ENCODE results near the gene COPS9.

The COPS9 gene

DNA sequence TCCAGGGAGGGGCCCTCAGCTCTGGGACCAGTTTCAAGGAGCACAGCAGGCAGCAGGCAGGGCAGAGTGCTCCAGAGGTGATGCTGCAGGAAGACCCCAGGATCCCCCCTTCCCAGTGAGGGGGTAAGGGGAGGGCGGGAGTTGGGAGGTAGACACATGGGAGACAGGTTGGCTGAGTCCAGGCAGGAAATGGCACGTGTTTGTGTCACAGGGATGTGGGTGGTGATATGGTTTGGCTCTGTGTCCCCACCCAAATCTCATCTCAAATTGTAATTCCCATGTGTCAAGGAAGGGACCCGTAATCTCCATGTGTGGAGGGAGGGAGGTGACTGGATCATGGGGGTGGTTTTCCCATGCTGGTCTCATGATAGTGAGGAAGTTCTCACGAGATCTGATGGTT lies 29.6 kb upstream of the COPS9 start:
- no peak for DNase-seq

DNA sequence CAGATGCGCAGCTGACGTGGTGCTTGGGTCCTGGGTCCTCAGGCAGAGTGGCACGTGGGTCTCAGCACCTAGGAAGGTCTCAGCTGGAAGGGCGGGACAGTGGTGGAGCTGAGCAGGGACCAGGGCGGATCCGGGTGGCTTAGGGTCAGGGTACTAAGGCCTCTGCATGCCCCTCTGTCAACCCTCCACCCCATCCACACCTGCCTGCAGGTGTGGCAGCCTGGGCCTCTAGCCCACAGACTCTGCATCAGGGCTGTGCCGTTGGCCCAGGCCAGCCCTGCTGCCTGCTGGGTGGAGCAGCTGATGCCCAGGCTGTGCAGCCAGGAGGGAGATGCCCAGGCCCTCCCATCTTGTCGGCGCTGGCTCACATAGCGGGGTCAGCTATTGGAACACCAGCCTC lies 28.9 kb upstream of the COPS9 start:
- DNase-seq: no peak

DNA sequence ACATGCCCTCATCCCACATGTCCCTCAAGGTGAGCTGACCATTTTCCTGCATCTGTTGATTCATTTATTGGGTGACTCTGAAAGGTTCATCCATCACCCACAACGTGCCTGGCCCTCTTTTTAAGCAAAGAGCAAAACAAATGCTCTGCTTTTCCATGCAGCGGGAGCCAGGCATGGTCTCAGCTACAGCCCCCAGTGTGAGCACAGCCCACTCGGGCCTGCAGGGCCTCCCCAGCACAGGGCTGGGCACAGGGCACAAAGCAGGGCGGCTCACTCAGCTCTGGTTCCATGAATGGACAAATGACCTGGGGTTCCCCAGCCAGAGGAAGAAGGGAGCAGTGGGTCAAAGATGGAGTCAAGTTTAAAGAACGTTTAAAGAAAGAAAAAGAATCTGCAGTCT lies 28.5 kb upstream of the COPS9 start:
- DNase-seq: no peak

DNA sequence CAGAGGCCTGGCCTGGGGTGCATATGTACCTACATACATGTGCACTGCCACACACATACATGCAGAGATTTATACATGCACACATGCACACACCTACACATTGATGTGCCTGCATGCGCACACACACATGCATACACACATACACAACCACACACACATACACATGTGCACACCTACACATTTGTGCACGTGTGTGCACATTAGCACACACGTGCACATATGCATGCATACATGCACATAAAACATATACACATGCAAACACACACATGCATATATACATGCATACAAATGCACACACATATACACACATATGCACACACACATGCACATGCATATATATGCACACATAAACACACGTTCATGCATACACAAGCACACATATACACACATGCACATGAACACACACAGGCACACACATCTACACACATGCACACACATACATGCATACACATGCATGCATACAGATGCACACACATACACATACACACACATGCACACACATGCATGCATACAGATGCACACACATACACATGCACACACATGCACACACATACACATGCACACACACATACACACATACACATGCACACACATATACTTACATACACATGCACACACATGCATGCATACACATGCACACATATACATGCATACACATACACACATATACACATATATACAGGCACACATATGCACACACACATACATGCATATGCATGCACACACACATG lies 27.9 kb upstream of the COPS9 start:
- DNase-seq: no peak

DNA sequence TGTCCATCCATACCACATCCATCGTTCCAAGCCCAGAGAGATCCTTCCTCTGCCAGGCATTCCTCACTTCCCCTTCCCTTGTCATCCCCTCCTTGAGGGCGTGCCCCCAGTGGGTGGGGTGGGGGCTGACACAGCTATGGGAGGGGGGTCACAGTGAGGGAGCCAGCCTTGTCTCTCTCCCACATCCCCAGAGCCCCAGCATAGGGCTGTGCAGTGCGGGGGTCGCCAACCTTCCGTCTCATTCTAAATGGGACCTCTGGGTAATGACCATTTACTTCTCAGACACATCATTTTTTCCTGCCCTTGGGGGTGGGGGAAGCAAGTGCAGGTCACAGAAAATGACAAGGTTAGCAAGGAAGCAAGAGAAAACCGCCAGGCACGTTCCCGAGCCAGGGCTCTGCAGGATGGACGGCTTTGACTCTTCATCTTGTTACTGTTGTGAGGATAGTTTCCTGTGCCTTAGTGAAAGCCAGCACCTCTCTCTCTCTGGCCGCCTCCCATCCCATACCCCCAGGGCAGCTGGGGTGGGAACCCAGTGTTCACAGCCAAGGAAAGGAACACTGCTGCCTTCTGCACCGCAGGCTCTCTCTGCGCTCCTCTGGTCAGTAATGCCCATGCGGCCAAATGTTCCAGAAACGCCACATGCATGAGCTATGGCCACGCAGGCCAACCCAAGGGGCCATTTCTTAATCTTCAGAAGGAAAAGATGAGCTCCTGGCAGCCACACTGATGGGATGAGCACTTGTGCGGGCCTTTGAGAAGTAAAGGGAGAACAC lies 27.0 kb upstream of the COPS9 start:
- no peak for DNase-seq

DNA sequence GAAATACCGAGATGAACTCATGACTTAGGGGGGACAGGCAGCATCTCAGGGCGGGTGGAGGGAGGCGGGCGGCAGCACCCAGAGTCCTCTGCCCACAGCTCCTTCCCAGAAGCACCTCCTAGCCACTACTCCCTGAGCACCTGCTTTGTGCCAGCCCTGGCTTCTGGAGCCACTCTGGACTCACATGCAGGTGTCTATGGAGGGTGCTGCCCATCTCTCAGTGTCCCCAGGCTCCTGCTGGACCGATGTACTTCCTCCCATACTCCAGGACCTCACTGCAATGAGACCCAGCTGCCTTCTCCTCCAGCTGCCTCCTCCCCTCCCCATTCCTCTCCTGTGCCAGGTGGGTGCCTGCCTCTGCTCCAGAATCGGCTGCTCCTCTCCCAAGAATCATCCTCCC lies 26.4 kb upstream of the COPS9 start:
- no peak for DNase-seq

DNA sequence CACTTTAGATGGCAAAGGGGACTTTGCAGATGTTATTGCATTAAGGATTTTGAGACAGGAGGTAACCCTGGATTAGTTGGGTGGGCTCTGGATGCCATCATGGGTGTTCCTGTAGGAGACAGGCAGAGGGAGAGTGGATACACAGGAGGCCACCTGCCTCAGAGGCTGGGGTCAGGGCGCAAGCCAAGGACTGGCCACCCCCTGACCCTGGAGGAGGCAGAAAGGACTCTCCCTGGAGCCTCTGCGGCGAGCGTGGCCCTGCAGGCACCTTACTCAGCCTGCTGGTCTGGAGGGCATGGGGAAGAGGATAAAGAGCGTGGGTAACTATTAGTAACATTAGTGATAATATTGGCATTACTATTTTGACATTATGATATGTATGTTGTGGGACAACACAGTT lies 25.9 kb upstream of the COPS9 start:
- DNase-seq: no peak

DNA sequence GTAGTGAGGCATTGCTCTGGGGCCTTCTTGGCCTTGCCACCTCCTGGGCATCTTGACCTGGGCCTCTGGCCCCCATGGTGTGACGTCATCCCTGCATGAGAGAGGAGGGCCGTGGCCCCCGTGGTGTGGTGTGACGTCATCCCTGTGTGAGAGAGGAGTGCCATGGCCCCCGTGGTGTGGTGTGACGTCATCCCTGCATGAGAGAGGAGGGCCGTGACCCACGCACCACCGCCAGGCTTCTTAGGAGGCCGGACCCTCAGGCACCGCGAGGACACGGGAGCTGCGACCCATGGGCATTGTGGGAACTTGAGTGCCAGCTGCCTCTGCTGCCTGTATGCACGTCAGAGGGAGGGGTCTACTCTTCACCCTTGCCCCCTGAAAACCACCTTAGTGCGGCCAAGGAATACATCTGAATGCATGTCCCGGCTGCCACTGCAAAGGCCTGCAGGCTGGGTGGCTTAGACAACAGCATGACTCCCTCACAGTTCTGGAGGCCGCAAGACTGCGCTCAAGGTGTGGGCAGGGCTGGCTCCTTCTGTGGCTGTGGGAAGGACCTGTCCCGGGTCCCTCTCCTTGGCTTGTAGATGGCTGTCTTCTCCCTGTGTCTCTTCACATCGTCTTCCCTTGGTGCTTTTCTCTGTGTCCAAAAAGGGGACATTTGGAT lies 25.1 kb upstream of the COPS9 start:
- DNase-seq: no peak

DNA sequence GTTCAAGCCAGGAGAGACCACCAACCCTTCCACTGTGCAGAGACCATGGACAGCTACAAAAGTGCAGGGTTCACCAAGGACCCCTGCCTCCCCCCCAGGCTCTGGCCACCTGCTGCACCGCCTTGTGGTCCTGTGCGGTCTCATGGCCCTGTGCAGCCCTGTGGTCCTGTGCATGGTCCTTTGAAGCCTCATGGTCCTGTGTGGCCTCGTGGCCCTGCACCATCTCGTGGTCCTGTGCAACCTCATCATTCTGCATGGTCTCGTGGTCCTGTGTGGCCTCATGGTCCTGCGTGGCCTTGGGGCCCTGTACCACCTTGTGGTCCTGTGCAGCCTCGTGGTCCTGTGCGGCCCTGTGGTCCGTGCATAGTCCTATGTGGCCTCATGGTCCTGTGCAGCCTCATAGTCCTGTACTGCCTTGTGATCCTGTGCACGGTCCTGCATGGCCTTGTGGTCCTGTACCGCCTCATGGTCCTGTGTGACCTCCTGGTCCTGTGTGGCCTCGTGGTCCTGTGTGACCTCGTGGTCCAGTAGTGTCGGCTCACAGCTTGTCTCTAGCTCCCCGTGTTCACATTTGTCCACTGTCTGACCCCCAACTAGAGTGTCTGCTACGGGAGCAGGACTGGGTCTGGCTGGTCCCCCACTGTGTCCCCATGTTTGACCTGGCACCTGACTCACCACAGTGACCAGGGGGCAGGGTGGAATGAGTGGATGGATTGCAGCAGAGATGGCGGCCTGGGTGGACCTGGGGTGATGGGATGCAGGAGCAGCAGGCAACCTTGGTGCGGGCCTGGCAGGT lies 24.4 kb upstream of the COPS9 start:
- DNase-seq: no peak

DNA sequence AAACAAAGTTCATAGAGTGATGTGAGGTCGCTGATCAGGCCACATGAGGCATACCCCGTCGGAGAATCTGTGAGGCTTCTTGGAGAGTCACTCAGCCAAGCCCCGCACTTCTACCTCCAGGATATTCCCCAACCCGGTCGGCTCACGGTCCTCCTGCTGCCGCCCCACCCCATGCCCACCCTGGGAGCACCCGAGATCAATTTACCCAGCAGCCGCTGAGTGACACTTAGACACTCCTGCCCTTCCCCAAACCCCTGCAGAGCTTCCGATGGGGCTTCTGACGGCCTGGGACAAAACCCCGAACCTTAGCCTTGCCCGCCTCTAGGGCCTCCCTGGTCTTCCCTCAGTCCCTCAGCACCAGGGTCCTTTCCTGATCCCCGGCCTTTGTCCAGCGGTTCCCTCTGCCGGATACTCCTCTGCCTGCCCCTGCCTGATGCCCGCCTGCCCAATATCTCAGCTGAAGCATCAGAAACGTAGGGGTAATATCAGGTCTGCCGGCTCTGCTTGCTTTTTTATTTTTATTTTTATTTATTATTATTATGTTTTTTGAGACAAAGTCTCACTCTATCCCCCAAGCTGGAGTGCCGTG lies 23.2 kb upstream of the COPS9 start:
- DNase-seq: no peak

DNA sequence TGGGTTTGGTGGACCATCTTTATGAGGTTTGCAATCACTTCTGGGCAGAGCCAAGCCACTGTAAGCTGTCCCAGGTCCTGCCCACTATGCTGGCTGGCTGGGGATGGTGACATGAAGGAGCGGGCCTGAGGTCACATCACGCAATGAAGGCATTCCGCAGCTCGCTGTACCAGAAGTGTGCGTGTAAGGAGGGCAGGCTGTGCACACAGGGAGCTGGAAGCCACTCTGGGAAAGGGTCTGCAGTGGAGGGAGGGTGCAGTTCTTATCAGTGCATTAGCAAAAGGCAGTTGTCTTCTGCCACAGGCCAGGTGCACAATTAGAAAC lies 21.0 kb upstream of the COPS9 start:
- no peak for DNase-seq

DNA sequence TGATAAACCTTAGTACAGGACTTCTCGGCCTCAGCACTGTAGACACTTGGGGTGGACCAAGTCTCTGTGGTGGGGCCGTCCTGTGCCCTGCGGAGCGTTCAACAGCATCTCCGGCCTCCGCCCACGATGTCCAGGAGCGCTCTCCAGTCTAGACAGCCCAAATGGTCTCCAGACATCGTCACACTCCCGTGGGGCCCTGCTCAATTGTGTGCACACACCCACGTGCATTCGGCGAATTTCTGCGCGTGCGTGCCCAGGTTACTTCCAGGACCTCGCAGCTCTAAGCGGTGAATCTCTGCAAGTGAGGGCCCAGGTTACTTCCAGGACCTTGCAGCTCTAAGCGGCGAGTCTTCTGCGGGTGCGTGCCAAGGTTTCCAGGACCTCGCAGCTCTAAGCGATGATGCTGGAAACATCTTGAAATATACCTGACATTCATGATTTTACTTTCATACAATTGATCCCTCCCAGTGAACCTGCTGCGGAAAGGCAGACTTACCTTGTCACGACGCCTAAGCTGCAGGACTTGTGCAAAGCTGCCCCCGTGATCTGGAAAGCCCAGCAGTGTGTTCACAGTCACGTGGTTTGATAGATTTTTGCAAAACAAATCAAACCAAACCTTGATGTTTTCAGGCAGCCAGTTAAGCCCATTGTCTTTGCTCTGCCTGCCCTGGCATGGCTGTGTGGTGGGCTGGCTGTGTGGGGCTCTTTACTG lies 20.5 kb upstream of the COPS9 start:
- DNase-seq: no peak

DNA sequence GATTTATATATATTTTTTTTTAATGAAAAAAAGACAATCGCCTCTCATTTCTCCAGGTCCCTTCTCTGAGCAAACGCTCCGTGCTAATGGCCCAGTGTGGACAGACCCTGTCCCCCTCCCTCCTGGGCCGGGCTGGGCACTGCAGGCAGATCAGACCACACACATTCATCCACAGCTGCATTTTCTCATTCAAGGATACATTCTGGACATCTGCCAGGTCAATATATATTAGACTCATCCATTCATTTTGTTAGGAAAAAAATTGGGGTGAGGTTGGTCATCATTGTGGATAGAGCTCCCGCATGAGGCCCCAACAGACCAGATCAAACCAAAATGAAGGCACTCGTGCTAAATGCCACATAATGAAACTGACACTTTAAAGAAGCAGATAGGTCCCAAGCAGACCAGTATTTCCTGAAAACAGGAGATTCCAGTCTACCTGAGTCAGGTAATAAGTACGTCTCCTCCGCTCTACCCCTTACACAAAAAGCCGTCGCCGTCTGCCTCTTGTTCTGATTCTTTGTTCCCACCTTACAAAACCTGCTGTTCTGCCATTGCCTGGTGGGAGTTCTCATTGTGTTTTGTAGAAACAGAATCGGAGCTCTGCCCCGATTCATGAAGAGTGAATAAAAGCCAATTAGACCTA lies 19.8 kb upstream of the COPS9 start:
- DNase-seq: no peak

DNA sequence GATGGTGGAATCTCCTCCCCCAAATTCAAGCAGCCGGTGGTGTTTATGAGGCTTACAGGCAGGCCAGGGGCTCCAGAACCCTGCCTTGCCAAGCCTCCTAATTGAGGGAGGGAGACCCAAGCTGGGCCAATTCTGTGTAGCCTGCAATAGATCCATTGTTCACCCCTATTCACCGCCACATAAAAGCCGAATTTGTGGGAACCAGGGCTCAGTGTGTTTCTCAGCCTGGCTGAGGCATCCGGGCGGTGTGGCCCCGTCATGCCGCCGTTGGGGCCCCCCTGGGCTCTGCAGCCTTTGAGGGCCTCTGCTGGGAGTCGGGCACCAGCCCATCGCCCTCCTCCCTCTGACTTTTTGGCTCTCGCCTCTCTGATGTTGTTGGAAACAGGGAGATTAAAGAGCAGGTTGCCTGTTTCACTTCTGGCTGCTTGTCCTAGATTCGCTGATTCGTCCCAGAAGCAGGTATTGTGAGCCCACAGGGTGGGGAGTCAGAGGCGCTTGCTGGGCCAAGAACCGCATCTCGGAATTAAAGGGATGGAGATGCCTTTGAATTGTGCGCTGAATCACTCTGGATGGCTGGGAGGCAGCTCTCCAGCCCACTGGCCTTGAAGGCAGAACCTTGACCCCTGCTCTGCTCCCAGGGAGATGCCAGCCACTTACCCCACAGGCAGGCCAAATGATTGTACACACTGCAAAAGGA lies 19.1 kb upstream of the COPS9 start:
- peak; percentile 44 for DNase-seq

DNA sequence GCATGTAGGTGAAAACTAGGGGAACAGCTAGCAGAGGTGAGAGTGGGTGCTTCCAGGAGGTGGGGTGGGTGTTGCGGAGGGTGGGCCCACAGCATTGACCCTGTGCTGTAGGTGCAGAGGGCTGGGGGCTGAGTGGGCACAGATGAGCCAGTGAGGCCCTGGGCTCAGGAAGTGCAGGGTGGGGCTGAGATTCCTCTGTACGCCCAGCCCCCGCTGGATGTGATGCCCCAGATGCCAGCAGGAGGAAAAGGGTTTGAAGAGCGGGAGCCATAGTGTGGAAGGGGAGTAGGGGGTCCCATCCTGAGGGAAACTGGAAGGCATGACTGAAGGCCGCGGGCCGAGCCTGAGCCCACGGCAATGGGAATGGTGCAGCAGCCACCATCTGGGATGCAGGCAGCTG lies 18.5 kb upstream of the COPS9 start:
- no peak for DNase-seq

DNA sequence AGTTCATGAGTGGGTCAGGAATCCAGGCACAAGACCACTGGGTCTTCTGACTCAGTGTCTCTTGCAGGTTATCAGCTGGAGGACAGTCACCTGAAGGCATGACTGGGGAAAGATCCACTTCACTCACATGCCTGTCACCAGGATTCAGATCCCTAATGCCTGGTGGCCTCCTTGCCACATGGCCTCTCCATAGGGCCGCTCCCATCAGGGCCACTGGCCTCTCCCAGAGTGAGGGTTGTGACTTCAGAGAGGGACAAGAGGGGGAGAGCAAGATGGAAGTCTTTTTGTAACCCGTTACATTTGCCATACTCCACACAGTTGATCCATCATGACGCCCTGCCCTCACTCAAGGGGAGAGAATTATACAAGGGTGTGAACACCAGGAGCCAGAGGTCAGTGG lies 17.3 kb upstream of the COPS9 start:
- DNase-seq: no peak

DNA sequence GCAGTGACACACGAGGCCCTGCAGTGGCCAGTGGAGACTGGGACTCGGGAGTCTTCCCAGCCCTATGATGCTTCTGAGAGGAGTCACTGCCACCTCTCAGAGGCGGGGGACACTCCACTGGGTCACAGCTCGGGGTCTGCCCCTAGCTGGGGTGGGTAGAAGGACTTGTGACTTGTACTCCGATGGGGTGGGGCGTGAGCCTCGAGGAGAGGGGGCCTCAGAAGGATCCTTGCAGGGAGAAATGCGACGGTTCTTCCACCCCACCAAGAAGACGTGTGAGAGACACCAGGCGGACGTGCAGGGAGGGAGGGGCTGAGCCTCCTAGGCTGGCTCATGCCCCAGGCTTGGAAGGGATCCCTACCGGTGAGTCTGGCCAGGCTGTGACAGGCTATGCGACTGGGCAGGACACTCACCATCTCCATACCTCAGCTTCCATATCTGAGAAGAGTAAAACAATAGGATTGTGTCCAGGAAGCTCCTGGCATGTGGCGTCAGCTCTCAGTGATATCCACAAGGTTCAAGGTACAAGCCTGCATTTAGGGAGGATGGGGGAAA lies 15.4 kb upstream of the COPS9 start:
- no peak for DNase-seq

DNA sequence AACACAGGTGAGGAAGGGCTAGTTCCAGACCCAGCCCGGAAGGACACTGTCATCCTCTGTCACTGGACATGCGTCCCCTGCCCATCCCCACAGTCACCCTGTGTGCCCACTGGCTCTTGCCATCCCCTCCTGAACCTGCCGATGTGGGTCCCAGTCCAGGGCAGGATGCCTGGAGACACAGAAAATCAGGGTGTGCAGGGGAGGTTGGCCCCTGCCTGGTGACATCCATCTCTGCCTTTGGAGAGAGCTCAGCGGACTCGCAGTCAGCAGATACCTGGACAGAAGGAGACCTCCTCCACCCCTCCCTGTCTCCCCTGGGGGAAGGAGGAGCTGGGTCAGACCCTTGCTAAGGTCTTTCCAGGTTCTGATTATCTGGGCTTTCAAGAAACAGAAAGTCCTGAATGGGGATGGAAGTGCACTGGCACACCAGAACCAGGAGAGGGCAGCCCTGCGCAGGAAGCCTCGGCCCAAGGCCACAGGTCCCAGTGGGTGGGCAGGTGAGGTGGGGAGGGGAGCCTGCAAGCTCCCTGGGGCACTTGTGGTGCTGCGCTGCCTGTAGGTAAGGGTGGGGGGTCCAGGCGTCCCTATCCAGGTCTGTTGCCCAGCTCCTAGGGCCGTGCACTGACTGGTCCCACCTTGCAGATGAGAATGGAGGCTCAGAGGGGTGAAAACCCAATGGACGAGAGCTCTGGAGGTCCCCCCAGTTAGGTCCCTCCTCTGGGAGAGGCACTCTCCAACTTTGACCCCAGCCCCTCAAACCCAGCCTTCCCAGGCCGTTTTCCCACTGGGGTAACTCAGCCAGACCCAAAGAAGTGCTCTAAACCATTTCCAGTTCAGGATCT lies 14.1 kb upstream of the COPS9 start:
- DNase-seq: peak; percentile 70

DNA sequence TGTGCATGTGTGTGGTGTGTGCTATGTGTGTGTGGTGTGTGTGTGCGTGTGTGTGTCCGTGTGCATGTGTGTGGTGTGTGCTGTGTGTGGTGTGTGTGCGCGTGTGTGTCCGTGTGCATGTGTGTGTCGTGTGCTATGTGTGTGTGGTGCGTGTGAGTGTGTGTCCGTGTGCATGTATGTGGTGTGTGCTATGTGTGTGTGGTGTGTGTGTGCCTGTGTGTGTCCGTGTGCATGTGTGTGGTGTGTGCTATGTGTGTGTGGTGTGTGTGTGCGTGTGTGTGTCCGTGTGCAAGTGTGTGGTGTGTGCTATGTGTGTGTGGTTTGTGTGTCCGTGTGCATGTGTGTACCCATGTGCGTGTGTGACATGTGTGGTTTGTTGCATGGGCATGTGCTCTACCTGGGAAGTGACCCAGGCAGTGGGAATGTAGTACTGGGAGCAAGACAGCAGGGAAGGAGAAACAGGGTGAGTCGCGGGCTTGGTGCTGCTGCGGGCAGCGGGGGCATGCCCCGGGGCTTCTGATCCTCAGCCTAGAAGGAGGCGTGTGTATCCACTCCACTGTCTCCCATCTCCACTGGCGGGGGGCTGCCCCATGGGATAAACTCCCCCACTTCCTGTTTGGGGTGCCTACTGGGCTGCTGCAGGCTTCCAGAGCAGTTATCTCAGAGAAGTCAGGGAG lies 11.9 kb upstream of the COPS9 start:
- DNase-seq: no peak
